ENCODE data around the gene PTCH1.

Gene PTCH1

GRCh38 chr9:95425910-95426551 lies 90.7 kb downstream of the PTCH1 start:
- H3K4me3 ChIP-seq (ENCODE audit: low read length), result peak overlapping the region; percentile 66
- DNase-seq (ENCODE audit: low read depth), result peak; percentile 62
- no peak for TF ChIP-seq CTCF (IDR thresholded peaks at IDR 0.05; ENCODE audit: insufficient read depth, low read depth, low read length, missing control alignments)

GRCh38 chr9:95422650-95423049 lies 94.1 kb downstream of the PTCH1 start:
- no peak for TF ChIP-seq CTCF (IDR thresholded peaks at IDR 0.05; ENCODE audit: insufficient read depth, low read depth, low read length, missing control alignments)
- no peak overlapping the region for H3K4me3 ChIP-seq (ENCODE audit: low read length)
- no peak for DNase-seq (ENCODE audit: low read depth)

- TF ChIP-seq CTCF (IDR thresholded peaks at IDR 0.05; ENCODE audit: insufficient read depth, low read depth, low read length, missing control alignments), result no peak
- DNase-seq (ENCODE audit: low read depth), result no peak
- no peak overlapping the region for H3K4me3 ChIP-seq (ENCODE audit: low read length)
Measured at GRCh38 chr9:95420518-95420917, 96.3 kb downstream of the PTCH1 start.

GRCh38 chr9:95419444-95419843 lies 97.3 kb downstream of the PTCH1 start:
- no peak for DNase-seq (ENCODE audit: low read depth)
- TF ChIP-seq CTCF (IDR thresholded peaks at IDR 0.05; ENCODE audit: insufficient read depth, low read depth, low read length, missing control alignments), result no peak

GRCh38 chr9:95415158-95415557 lies 101.6 kb downstream of the PTCH1 start:
- DNase-seq (ENCODE audit: low read depth), result no peak
- no peak overlapping the region for H3K4me3 ChIP-seq (ENCODE audit: low read length)
- TF ChIP-seq CTCF (IDR thresholded peaks at IDR 0.05; ENCODE audit: insufficient read depth, low read depth, low read length, missing control alignments), result no peak

More at GRCh38 chr9:95419444-95419843, 97.3 kb downstream of the PTCH1 start:
- H3K4me3 ChIP-seq (ENCODE audit: low read length), result no peak overlapping the region

- no peak overlapping the region for H3K4me3 ChIP-seq (ENCODE audit: low read length)
- DNase-seq (ENCODE audit: low read depth), result no peak
- TF ChIP-seq CTCF (IDR thresholded peaks at IDR 0.05; ENCODE audit: insufficient read depth, low read depth, low read length, missing control alignments), result no peak
Measured at GRCh38 chr9:95413793-95414192, 103.0 kb downstream of the PTCH1 start.

All from epithelial cell of esophagus (primary cell).